Hepatocyte (in vitro differentiated cells): ENCODE data around the gene FANCI. TPM values are rescaled to one million over a fixed set of nuclear protein-coding genes. Genes with fewer than 3 reads are reported as not detected.

Experiments
- DNase-seq: peaks from one replicate; pipeline ENCODE4 v3.0.0-alpha.2; 2016; ENCODE audit warnings: low spot score
- H2AFZ ChIP-seq: fragments of 200-600 bp; sonication (generic); 2 replicates; pipeline ENCODE4 v1.6.0; 2016; ENCODE audit warnings: antibody characterized with exemption, mild to moderate bottlenecking
- H3K27ac ChIP-seq: fragments of 200-600 bp; sonication (generic); 2 replicates; pipeline ENCODE4 v1.5.1; 2016; ENCODE audit warnings: mild to moderate bottlenecking
- H3K27me3 ChIP-seq: fragments of 200-600 bp; sonication (generic); 2 replicates; pipeline ENCODE4 v1.6.1; 2016
- H3K36me3 ChIP-seq: fragments of 200-600 bp; sonication (generic); replicated peaks from 2 replicates; pipeline ENCODE4 v1.5.1; 2016; ENCODE audit warnings: low read depth; ENCODE audit not compliant: insufficient read depth
- H3K4me1 ChIP-seq: fragments of 200-600 bp; sonication (generic); 2 replicates; pipeline ENCODE4 v1.5.1; 2016; ENCODE audit warnings: mild to moderate bottlenecking, moderate library complexity; ENCODE audit not compliant: insufficient read depth
- H3K4me2 ChIP-seq: fragments of 200-600 bp; sonication (generic); 2 replicates; pipeline ENCODE4 v1.6.0; 2016
- H3K4me3 ChIP-seq: fragments of 200-600 bp; sonication (generic); 2 replicates; pipeline ENCODE4 v1.5.1; 2016; ENCODE audit warnings: mild to moderate bottlenecking
- H3K79me2 ChIP-seq: fragments of 200-600 bp; sonication (generic); 2 replicates; pipeline ENCODE4 v1.6.0; 2017; ENCODE audit warnings: mild to moderate bottlenecking
- H3K9me2 ChIP-seq: fragments of 200-600 bp; sonication (generic); replicated peaks from 2 replicates; pipeline ENCODE4 v1.6.0; 2017; ENCODE audit warnings: mild to moderate bottlenecking; ENCODE audit not compliant: insufficient read depth
- H3K9me3 ChIP-seq: fragments of 200-600 bp; sonication (generic); 2 replicates; pipeline ENCODE4 v1.5.1; 2016; ENCODE audit warnings: low read depth, mild to moderate bottlenecking
- H4K20me1 ChIP-seq: fragments of 200-600 bp; sonication (generic); 2 replicates; pipeline ENCODE4 v1.6.0; 2016; ENCODE audit warnings: mild to moderate bottlenecking; ENCODE audit not compliant: insufficient read depth, poor library complexity, severe bottlenecking
- CTCF ChIP-seq: fragments of 200-600 bp; sonication (generic); IDR thresholded peaks from 2 replicates; pipeline ENCODE4 v1.5.1; 2016; ENCODE audit warnings: antibody characterized with exemption, mild to moderate bottlenecking; ENCODE audit not compliant: poor library complexity
- EZH2 ChIP-seq: fragments of 200-600 bp; sonication (generic); IDR thresholded peaks from 2 replicates; pipeline ENCODE4 v1.6.1; 2016; ENCODE audit warnings: antibody characterized with exemption, mild to moderate bottlenecking, borderline replicate concordance
- EZH2phosphoT487 ChIP-seq: fragments of 200-600 bp; sonication (generic); IDR thresholded peaks from one replicate; pipeline ENCODE4 v1.6.1; 2018; ENCODE audit warnings: antibody characterized with exemption, mild to moderate bottlenecking, low read depth, moderate library complexity; ENCODE audit not compliant: unreplicated experiment, severe bottlenecking
- WGBS: methylation state at CpG from one replicate; pipeline ENCODE4 v1.1.6; 2016; ENCODE audit warnings: low lambda C conversion rate; ENCODE audit errors: missing lambda C conversion rate; 5-methylcytosine and 5-hydroxymethylcytosine counted together
- polyA plus RNA-seq: library from polyadenylated mRNA; unstranded; fragments of >200 nt; fragmentation: Nextera tagmentation; extraction: Ambion mirVana; gene quantifications from 2 replicates; pipeline ENCODE4 v1.2.1, GENCODE V29; 2016
- total RNA-seq: library from RNA; depleted of rRNA; stranded (reverse); fragments of >200 nt; gene quantifications from 2 replicates; pipeline ENCODE4 v1.2.3, GENCODE V29; 2014

Gene FANCI
- total and polyA plus RNA-seq, 2 experiments from 2014 or later, result 8.0 to 14.5 TPM

- H3K27me3 ChIP-seq, result no peaks in the 10 kb centered on the region
- H3K9me3 ChIP-seq, result no peaks in the 10 kb centered on the region
- H3K9me2 ChIP-seq, result no peaks in the 10 kb centered on the region
- TF ChIP-seq EZH2 (no peak), EZH2phosphoT487 (no peak), CTCF (no peak)
- H3K4me3 ChIP-seq, result no peak overlapping the region
- H3K4me1 ChIP-seq, result no peaks in the 10 kb centered on the region
- DNase-seq, result no peak
- no peaks in the 10 kb centered on the region for H3K36me3 ChIP-seq
- H4K20me1 ChIP-seq, result no peaks in the 10 kb centered on the region
- no peak overlapping the region for H3K4me2 ChIP-seq
- 81% methylated on average over 3 of the region's 3 CpGs for WGBS
- H3K79me2 ChIP-seq, result no peaks in the 10 kb centered on the region
- H2AFZ ChIP-seq, result no peak overlapping the region
- no peak overlapping the region for H3K27ac ChIP-seq
Measured at GRCh38 chr15:89198934-89199333, 44.8 kb upstream of the FANCI start.

- H4K20me1 ChIP-seq, result no peaks in the 10 kb centered on the region
- 72% methylated on average over 6 of the region's 6 CpGs for WGBS
- H3K4me2 ChIP-seq, result no peak overlapping the region
- TF ChIP-seq EZH2phosphoT487 (no peak), EZH2 (no peak), CTCF (no peak)
- H3K9me3 ChIP-seq, result no peaks in the 10 kb centered on the region
- no peaks in the 10 kb centered on the region for H3K27me3 ChIP-seq
- no peaks in the 10 kb centered on the region for H3K4me1 ChIP-seq
- H3K9me2 ChIP-seq, result no peaks in the 10 kb centered on the region
- H3K79me2 ChIP-seq, result no peaks in the 10 kb centered on the region
- H2AFZ ChIP-seq, result no peak overlapping the region
- no peak for DNase-seq
- H3K36me3 ChIP-seq, result no peaks in the 10 kb centered on the region
- H3K4me3 ChIP-seq, result no peak overlapping the region
- H3K27ac ChIP-seq, result no peak overlapping the region
Measured at GRCh38 chr15:89199746-89200145, 44.0 kb upstream of the FANCI start.

- TF ChIP-seq EZH2 (no peak), EZH2phosphoT487 (no peak), CTCF (no peak)
- Histone ChIP-seq H2AFZ (no peak overlapping the region), H3K4me1 (no peaks in the 10 kb centered on the region), H3K27me3 (no peaks in the 10 kb centered on the region), H3K27ac (no peak overlapping the region), H3K79me2 (no peaks in the 10 kb centered on the region), H4K20me1 (no peaks in the 10 kb centered on the region), H3K9me2 (no peaks in the 10 kb centered on the region), H3K36me3 (no peaks in the 10 kb centered on the region), H3K9me3 (no peaks in the 10 kb centered on the region), H3K4me3 (no peak overlapping the region), H3K4me2 (no peak overlapping the region)
- WGBS, result 98% methylated on average over 12 of the region's 12 CpGs
- DNase-seq, result no peak
Measured at GRCh38 chr15:89200182-89200581, 43.6 kb upstream of the FANCI start.
